PC-9 (cell line): ENCODE measurements around the gene DVL1. TPM values are rescaled to one million over a fixed set of nuclear protein-coding genes. Genes with fewer than 3 reads are reported as not detected.

ENCODE experiments used
- BruUV-seq: library from RNA; stranded (reverse); fragments of 400-500 nt; replicated peaks from 2 replicates; lab custom pipeline; 2021; lab: Mats Ljungman, UMichigan
- CTCF ChIA-PET: fragments of 300-600 bp; sonication (Branson Sonifier 250); formaldehyde crosslinking; loops from one replicate; lab custom pipeline; 2022; ENCODE audit warnings: antibody characterized with exemption; lab: Charles Lee
- POLR2A ChIA-PET: fragments of 300-600 bp; sonication (Branson Sonifier 250); formaldehyde crosslinking; loops from one replicate; lab custom pipeline; 2022; ENCODE audit warnings: antibody characterized with exemption; ENCODE audit not compliant: unreplicated experiment; lab: Charles Lee
- DNase-seq, 2 experiments: peaks; one replicate each; pipeline versions ENCODE4 v3.0.0 to v3.0.0-alpha.2; 2015 to 2022; ENCODE audit warnings: mixed read lengths in 1 of 2
- H2AFZ ChIP-seq: fragments of 200-600 bp; sonication (generic); 2 replicates; pipeline ENCODE4 v1.8.1; 2017; ENCODE audit warnings: antibody characterized with exemption
- H3F3A ChIP-seq: fragments of 200-600 bp; sonication (generic); 2 replicates; pipeline ENCODE4 v1.8.1; 2017; ENCODE audit warnings: antibody characterized with exemption, mild to moderate bottlenecking, low read depth; ENCODE audit not compliant: insufficient read depth
- H3K27ac ChIP-seq: fragments of 200-600 bp; sonication (generic); 2 replicates; pipeline ENCODE4 v1.6.1; 2016; ENCODE audit warnings: mixed run types
- H3K27me3 ChIP-seq: fragments of 200-600 bp; sonication (generic); 2 replicates; pipeline ENCODE4 v1.6.1; 2016; ENCODE audit warnings: low read depth, mixed run types; ENCODE audit not compliant: insufficient read depth
- H3K36me3 ChIP-seq: fragments of 200-600 bp; sonication (generic); 2 replicates; pipeline ENCODE4 v1.6.1; 2016; ENCODE audit warnings: low read depth, mixed run types
- H3K4me1 ChIP-seq: fragments of 200-600 bp; sonication (generic); replicated peaks from 2 replicates; pipeline ENCODE4 v1.6.1; 2016; ENCODE audit warnings: mixed run types; ENCODE audit not compliant: insufficient read depth
- H3K4me2 ChIP-seq: fragments of 200-600 bp; sonication (generic); 2 replicates; pipeline ENCODE4 v1.6.1; 2017; ENCODE audit warnings: mixed run types
- H3K4me3 ChIP-seq: fragments of 200-600 bp; sonication (generic); 2 replicates; pipeline ENCODE4 v1.6.1; 2016; ENCODE audit warnings: mixed run types
- H3K79me2 ChIP-seq: fragments of 200-600 bp; sonication (generic); 2 replicates; pipeline ENCODE4 v1.6.1; 2017; ENCODE audit warnings: low read depth, mixed run types
- H3K9me2 ChIP-seq: fragments of 200-600 bp; sonication (generic); 2 replicates; pipeline ENCODE4 v1.8.1; 2017; ENCODE audit warnings: mild to moderate bottlenecking; ENCODE audit not compliant: insufficient read depth
- H3K9me3 ChIP-seq: fragments of 200-600 bp; sonication (generic); 2 replicates; pipeline ENCODE4 v1.8.1; 2016; ENCODE audit warnings: low read depth; ENCODE audit not compliant: insufficient read depth
- H4K20me1 ChIP-seq: fragments of 200-600 bp; sonication (generic); 2 replicates; pipeline ENCODE4 v1.8.1; 2017; ENCODE audit not compliant: insufficient read depth
- CTCF ChIP-seq: fragments of 200-600 bp; sonication (generic); conservative IDR thresholded peaks from 2 replicates; pipeline ENCODE4 v1.6.1; 2017; ENCODE audit warnings: mixed run types, antibody characterized with exemption, mild to moderate bottlenecking, moderate library complexity
- EZH2 ChIP-seq: fragments of 200-600 bp; sonication (generic); IDR thresholded peaks from 2 replicates; pipeline ENCODE4 v1.8.0; 2017; ENCODE audit warnings: antibody characterized with exemption, low read depth
- intact Hi-C: fragments of 100-400 bp; cut with micrococcal nuclease; formaldehyde crosslinking; loops from one replicate; pipeline ENCODE4 v1.10.0; 2022; ENCODE audit not compliant: unreplicated experiment
- total RNA-seq: library from RNA; stranded (reverse); gene quantifications from 2 replicates; pipeline ENCODE4 v1.2.3, GENCODE V29; 2021

DVL1 gene
- total RNA-seq, 1 experiment from 2014 or later: 95.8 TPM

- peaks cover 22% of the 10 kb centered on the region for H4K20me1 ChIP-seq
These were observed 23.1 kb downstream of the DVL1 start for GRCh38 chr1:1326075-1326605.

GRCh38 chr1:1325288-1326074 is 23.7 kb downstream of the DVL1 start:
- peak; percentile 50 to 61 for DNase-seq
- peaks cover 28% of the 10 kb centered on the region for H4K20me1 ChIP-seq
- peak overlapping the region; percentile 96 for H3K4me2 ChIP-seq
- H3K4me3 ChIP-seq: peak overlapping the region; percentile 87
- no peaks in the 10 kb centered on the region for H3K27me3 ChIP-seq
- peak overlapping the region; percentile 73 for H3K27ac ChIP-seq
- intact Hi-C loops: no loop called here
- no peaks in the 10 kb centered on the region for H3K9me3 ChIP-seq
- peaks cover 21% of the 10 kb centered on the region for H3K4me1 ChIP-seq
- H3K9me2 ChIP-seq: no peaks in the 10 kb centered on the region
- BruUV-seq: no TSS peak
- H3F3A ChIP-seq: peaks cover 36% of the 10 kb centered on the region; the same call in 1 of the 2 replicates
- no peaks in the 10 kb centered on the region for H3K36me3 ChIP-seq
- POLR2A ChIA-PET: interaction anchor here (0.6 kb wide), 1 partner anchor 12 kb away, joined by 3 read pairs; no protein-coding TSS in a partner anchor
- CTCF ChIA-PET: no interaction called here
- H3K79me2 ChIP-seq: peaks cover 60% of the 10 kb centered on the region
- H2AFZ ChIP-seq: peak overlapping the region; percentile 80; the same call in 1 of the 2 replicates
- no peak for TF ChIP-seq EZH2
- no peak for TF ChIP-seq CTCF

More at GRCh38 chr1:1326075-1326605, 23.1 kb downstream of the DVL1 start:
- peaks cover 27% of the 10 kb centered on the region for H3K4me1 ChIP-seq
- no TSS peak for BruUV-seq
- POLR2A ChIA-PET: no interaction called here
- no peaks in the 10 kb centered on the region for H3K27me3 ChIP-seq
- no peak for DNase-seq
- TF ChIP-seq EZH2 (no peak), CTCF (no peak)
- peak overlapping the region; percentile 96 for H3K4me2 ChIP-seq
- intact Hi-C loops: no loop called here
- no peaks in the 10 kb centered on the region for H3K9me3 ChIP-seq
- peaks cover 41% of the 10 kb centered on the region; the same call in 1 of the 2 replicates for H3F3A ChIP-seq
- H3K4me3 ChIP-seq: peak overlapping the region; percentile 87
- H3K79me2 ChIP-seq: peaks cover 53% of the 10 kb centered on the region
- CTCF ChIA-PET: no interaction called here
- no peak overlapping the region for H3K27ac ChIP-seq
- no peaks in the 10 kb centered on the region for H3K9me2 ChIP-seq
- H3K36me3 ChIP-seq: no peaks in the 10 kb centered on the region
- no peak overlapping the region for H2AFZ ChIP-seq

GRCh38 chr1:1324524-1325287 is 24.5 kb downstream of the DVL1 start, which contains the start of the genes CPTP and INTS11:
Gene CPTP, plus strand, starts transcription at chr1:1324802. Its CDS starts 2,109 bp downstream, at chr1:1326911.
Gene INTS11, minus strand, starts transcription at chr1:1324660. Its CDS starts 52 bp downstream, at chr1:1324608.
- intact Hi-C loops: no loop called here
- H3K79me2 ChIP-seq: peaks cover 67% of the 10 kb centered on the region
- H3F3A ChIP-seq: peaks cover 32% of the 10 kb centered on the region; the same call in 1 of the 2 replicates
- peaks cover 35% of the 10 kb centered on the region for H4K20me1 ChIP-seq
- BruUV-seq: TSS peak; percentile 63
- no peaks in the 10 kb centered on the region for H3K9me3 ChIP-seq
- no peaks in the 10 kb centered on the region for H3K9me2 ChIP-seq
- H3K36me3 ChIP-seq: no peaks in the 10 kb centered on the region
- peak within 1 kb of the TSS; percentile 73 for H3K27ac ChIP-seq
- H3K4me1 ChIP-seq: peaks cover 15% of the 10 kb centered on the region
- ChIA-PET POLR2A (interaction anchor here (0.6 kb wide), 1 partner anchor 13 kb away, joined by 3 read pairs; no protein-coding TSS in a partner anchor), CTCF (interaction anchor here (0.6 kb wide), 1 partner anchor 294 kb away, joined by 3 read pairs; no protein-coding TSS in a partner anchor)
- H2AFZ ChIP-seq: peak within 1 kb of the TSS; percentile 80; the same call in 1 of the 2 replicates
- TF ChIP-seq CTCF: no peak
- no peak for TF ChIP-seq EZH2
- peak; percentile 78 to 92 for DNase-seq
- H3K4me2 ChIP-seq: peak within 1 kb of the TSS; percentile 96
- peak within 1 kb of the TSS; percentile 87 for H3K4me3 ChIP-seq
- H3K27me3 ChIP-seq: no peaks in the 10 kb centered on the region
